ENCODE measurements around the gene APOF. TPM values are rescaled to one million over a fixed set of nuclear protein-coding genes. Genes with fewer than 3 reads are reported as not detected.

APOF gene
- total RNA-seq, 1 donor, result not detected

DNA sequence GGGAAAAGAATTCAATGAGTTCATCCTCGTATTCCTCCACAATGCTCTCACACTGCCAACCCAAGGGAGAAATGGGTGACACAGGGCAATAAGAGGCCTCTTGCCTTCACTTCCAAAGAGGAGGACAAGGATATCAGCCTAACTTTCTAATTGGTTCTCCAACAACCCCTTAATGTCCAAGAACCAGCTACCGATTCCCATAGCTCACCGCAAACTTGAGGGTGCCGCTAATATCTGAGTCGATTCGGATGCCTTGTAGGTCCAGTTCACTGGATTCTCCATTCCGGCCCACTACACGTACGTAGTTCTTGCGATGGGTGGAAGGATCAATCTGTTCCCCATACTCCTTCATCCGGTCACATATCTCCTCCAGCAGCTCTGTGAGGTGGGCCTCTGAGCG, 51.7 kb downstream of the APOF start:
- Histone ChIP-seq H4K20me1 (ENCODE audit: insufficient read depth, low read length) (no peaks in the 10 kb centered on the region), H3K4me2 (ENCODE audit: insufficient read depth, low read length) (no peak overlapping the region), H3K27me3 (ENCODE audit: insufficient read depth, low read length) (no peaks in the 10 kb centered on the region), H3K4me1 (ENCODE audit: insufficient read depth, low read length) (peaks cover 8% of the 10 kb centered on the region), H3K79me2 (ENCODE audit: insufficient read depth, low read length) (peaks cover 22% of the 10 kb centered on the region), H2AFZ (ENCODE audit: low read length) (no peak overlapping the region), H3K9me3 (ENCODE audit: low read depth, low read length) (no peaks in the 10 kb centered on the region), H3K27ac (ENCODE audit: low read depth, low read length) (no peak overlapping the region), H3K4me3 (ENCODE audit: insufficient read depth, low read length) (no peak overlapping the region), H3K36me3 (ENCODE audit: insufficient read depth, low read length) (peaks cover 53% of the 10 kb centered on the region)
- TF ChIP-seq, protein P1, sequence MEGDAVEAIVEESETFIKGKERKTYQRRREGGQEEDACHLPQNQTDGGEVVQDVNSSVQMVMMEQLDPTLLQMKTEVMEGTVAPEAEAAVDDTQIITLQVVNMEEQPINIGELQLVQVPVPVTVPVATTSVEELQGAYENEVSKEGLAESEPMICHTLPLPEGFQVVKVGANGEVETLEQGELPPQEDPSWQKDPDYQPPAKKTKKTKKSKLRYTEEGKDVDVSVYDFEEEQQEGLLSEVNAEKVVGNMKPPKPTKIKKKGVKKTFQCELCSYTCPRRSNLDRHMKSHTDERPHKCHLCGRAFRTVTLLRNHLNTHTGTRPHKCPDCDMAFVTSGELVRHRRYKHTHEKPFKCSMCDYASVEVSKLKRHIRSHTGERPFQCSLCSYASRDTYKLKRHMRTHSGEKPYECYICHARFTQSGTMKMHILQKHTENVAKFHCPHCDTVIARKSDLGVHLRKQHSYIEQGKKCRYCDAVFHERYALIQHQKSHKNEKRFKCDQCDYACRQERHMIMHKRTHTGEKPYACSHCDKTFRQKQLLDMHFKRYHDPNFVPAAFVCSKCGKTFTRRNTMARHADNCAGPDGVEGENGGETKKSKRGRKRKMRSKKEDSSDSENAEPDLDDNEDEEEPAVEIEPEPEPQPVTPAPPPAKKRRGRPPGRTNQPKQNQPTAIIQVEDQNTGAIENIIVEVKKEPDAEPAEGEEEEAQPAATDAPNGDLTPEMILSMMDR (IDR thresholded peaks at IDR 0.05; ENCODE audit: extremely low read depth, low read depth, low read length), result no peak
- no peak for DNase-seq (ENCODE audit: insufficient read length, low spot score, missing footprints)

Small RNA genes within 50 kb of the gene (small RNA-seq; reads per million reads assigned to genes)
- not detected for gene RNU7-40P

Other genes starting within 250 kb of the APOF start
- 1,930 and 2,844 TPM in 2 replicates for gene RPL41, start 246.2 kb downstream of the APOF start, total RNA-seq
- 9.0 and 10.6 TPM in 2 replicates for gene ZC3H10, start 244.6 kb downstream of the APOF start, total RNA-seq
- gene ESYT1, start 234.6 kb downstream of the APOF start, total RNA-seq, result 239 and 304 TPM in 2 replicates
- gene MYL6B, start 210.3 kb downstream of the APOF start, total RNA-seq, result 49.8 and 53.9 TPM in 2 replicates
- 848 and 873 TPM in 2 replicates for gene MYL6, start 204.5 kb downstream of the APOF start, total RNA-seq
- gene SMARCC2, start 173.4 kb downstream of the APOF start, total RNA-seq, result 65.9 and 70.4 TPM in 2 replicates
- gene RNF41, start 140.9 kb downstream of the APOF start, total RNA-seq, result 155 and 159 TPM in 2 replicates
- 26.8 and 27.4 TPM in 2 replicates for gene NABP2, start 138.5 kb downstream of the APOF start, total RNA-seq
- gene SLC39A5, start 132.8 kb downstream of the APOF start, total RNA-seq, result not detected in 2 replicates
- 17.7 and 18.8 TPM in 2 replicates for gene ANKRD52, start 104.5 kb downstream of the APOF start, total RNA-seq
- 10.1 and 14.4 TPM in 2 replicates for gene COQ10A, start 95.9 kb downstream of the APOF start, total RNA-seq
- gene CS, start 62.5 kb downstream of the APOF start, total RNA-seq, result 106 and 114 TPM in 2 replicates
- 82.5 and 83.7 TPM in 2 replicates for gene CNPY2, start 46.9 kb downstream of the APOF start, total RNA-seq
- 10.5 and 19.2 TPM in 2 replicates for gene PAN2, start 28.9 kb downstream of the APOF start, total RNA-seq
- not detected in 2 replicates for gene IL23A, start 24.0 kb downstream of the APOF start, total RNA-seq
- gene STAT2, start 2.8 kb downstream of the APOF start, total RNA-seq, result 567 and 652 TPM in 2 replicates
- 4.1 and 4.7 TPM in 2 replicates for gene TIMELESS, start 86.6 kb upstream of the APOF start, total RNA-seq
- gene MIP, start 91.8 kb upstream of the APOF start, total RNA-seq, result not detected in 2 replicates
- gene SPRYD4, start 105.7 kb upstream of the APOF start, total RNA-seq, result 2.5 and 2.7 TPM in 2 replicates
- gene GLS2, start 125.3 kb upstream of the APOF start, total RNA-seq, result 0.36 TPM in 1 of 2 replicates, not detected in the other
- 24.2 and 26.2 TPM in 2 replicates for gene RBMS2, start 159.0 kb upstream of the APOF start, total RNA-seq

Data from osteoblast (primary cell).